ENCODE measurements around the gene TCN1.
"Not testable (repeated sequence)": the region's sequence is repeated elsewhere in the genome, so short reads cannot be mapped to it uniquely, and the experiment has no call there.

The TCN1 gene

DNA sequence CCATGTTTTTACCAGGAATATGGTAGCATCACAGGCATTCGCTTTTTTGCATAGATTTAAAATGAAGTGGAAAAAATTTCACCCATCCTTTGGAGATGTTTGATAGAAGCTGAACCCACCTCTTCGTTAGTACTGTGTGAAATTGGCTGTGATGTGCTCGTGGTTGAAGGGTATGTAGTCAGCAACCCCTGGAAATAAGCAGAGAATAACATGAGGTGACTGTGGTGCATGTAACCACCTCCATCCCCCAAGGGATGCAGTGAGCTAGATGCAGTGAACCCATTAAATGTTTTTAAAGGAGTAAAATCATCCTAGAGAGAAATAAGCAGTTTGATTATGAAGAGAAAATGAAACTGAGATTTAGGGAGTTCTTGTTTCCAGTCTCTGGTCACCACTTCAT lies 36.9 kb downstream of the TCN1 start:
- Histone ChIP-seq H3K9me3 (ENCODE audit: control insufficient read depth, low read depth, low read length) (no peaks in the 10 kb centered on the region), H3K4me3 (ENCODE audit: low read length) (no peak overlapping the region), H3K36me3 (ENCODE audit: control insufficient read depth, low read depth, low read length) (no peaks in the 10 kb centered on the region), H3K27me3 (ENCODE audit: control insufficient read depth, insufficient read depth, low read length) (no peaks in the 10 kb centered on the region), H3K27ac (ENCODE audit: low read length) (no peak overlapping the region), H3K9ac (ENCODE audit: low read length) (no peak overlapping the region), H3K4me1 (ENCODE audit: control insufficient read depth, low read depth, low read length) (no peaks in the 10 kb centered on the region)

DNA sequence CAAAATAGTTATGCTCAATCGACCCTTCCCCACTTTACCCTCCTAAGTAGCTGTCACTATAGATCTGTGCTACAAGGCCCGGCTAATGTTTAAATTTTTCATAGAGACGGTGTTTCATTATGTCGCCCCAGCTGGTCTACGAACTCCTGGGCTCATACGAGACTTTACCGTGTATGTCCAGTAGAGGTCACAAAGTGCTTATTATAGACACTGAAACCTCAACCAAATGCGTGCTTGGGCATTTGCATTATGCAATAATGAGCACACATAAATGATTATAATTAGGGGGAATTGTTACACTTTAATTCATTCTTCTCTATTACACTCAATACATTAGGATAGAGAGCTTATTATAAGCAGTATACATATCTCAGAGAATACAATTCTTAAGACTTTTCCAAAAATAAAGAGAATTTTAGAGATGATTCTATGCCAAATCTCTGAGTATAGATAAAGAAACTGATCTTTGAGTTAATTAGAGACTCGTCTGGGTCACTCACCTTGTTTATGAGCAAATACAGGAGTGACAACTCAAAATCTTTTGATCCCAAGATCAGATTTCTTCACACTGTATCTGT lies 43.2 kb downstream of the TCN1 start:
- H3K4me1 ChIP-seq (ENCODE audit: control insufficient read depth, low read depth, low read length): peaks cover 8% of the 10 kb centered on the region
- H3K9me3 ChIP-seq (ENCODE audit: control insufficient read depth, low read depth, low read length): no peaks in the 10 kb centered on the region
- H3K27me3 ChIP-seq (ENCODE audit: control insufficient read depth, insufficient read depth, low read length): no peaks in the 10 kb centered on the region
- H3K9ac ChIP-seq (ENCODE audit: low read length): no peak overlapping the region
- H3K4me3 ChIP-seq (ENCODE audit: low read length): no peak overlapping the region
- H3K27ac ChIP-seq (ENCODE audit: low read length): no peak overlapping the region
- H3K36me3 ChIP-seq (ENCODE audit: control insufficient read depth, low read depth, low read length): no peaks in the 10 kb centered on the region

DNA sequence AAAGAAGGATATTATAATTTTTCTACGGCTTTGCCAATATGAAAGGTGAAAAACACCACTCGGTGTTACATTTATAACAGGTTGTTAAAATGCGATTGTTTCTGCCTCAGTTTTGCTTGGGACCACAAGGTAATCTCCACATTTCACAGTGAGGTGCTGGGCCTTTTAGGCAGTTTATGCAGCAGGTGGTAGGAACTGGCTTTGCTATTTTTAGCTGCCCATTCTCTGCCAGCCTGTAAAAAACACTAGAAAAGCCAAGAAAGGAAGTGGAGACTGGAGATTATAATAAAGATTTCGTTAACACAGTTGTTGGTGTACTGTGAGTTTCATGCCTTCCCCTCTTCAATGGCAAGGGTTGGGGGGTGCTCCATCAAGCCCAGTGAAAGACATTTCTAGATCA lies 47.7 kb downstream of the TCN1 start:
- Histone ChIP-seq H3K4me1 (ENCODE audit: control insufficient read depth, low read depth, low read length) (peaks cover 36% of the 10 kb centered on the region), H3K27me3 (ENCODE audit: control insufficient read depth, insufficient read depth, low read length) (no peaks in the 10 kb centered on the region), H3K9ac (ENCODE audit: low read length) (no peak overlapping the region), H3K27ac (ENCODE audit: low read length) (no peak overlapping the region), H3K4me3 (ENCODE audit: low read length) (no peak overlapping the region), H3K9me3 (ENCODE audit: control insufficient read depth, low read depth, low read length) (no peaks in the 10 kb centered on the region), H3K36me3 (ENCODE audit: control insufficient read depth, low read depth, low read length) (no peaks in the 10 kb centered on the region)

DNA sequence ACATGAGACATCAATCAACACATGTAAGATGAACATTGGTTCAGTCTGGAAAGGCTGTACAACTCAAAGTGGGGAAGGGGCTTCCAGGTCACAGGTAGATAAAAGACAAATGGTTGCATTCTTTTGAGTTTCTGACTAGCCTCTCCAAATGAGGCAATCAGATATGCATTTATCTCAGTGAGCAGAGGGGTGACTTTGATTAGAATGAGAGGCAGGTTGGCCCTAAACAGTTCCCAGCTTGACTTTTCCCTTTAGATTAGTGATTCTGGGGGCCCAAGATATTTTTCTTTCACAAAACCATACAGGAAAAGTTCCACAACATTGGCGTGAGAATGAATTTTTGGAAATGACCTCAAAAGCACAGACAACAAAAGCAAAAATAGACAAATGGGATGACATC lies 49.9 kb downstream of the TCN1 start:
- H3K9me3 ChIP-seq (ENCODE audit: control insufficient read depth, low read depth, low read length); H3K27me3 ChIP-seq (ENCODE audit: control insufficient read depth, insufficient read depth, low read length); H3K36me3 ChIP-seq (ENCODE audit: control insufficient read depth, low read depth, low read length): not testable (repeated sequence)
- Histone ChIP-seq H3K27ac (ENCODE audit: low read length) (peak overlapping the region; percentile 96), H3K4me1 (ENCODE audit: control insufficient read depth, low read depth, low read length) (peaks cover 36% of the 10 kb centered on the region), H3K4me3 (ENCODE audit: low read length) (peak overlapping the region; percentile 64), H3K9ac (ENCODE audit: low read length) (peak overlapping the region; percentile 66)

DNA sequence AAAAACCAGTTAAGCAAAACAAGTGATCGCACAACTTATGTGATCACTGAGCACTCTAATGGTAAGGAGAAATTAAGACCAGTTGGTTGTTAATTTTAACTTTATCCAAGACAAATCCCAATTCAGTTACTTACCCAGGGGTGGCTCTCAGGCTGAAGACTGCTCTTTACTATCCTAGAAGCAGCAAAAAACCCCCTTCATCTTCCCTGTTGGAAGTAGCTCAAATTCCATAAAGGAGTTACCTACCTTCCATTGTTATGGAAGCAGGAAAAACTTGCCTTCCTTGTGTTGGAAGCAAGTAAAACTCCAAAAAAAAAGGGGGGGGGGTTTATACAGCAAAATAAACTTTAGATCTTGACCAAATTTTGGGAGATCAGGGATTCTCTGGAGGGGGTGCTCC lies 50.5 kb downstream of the TCN1 start:
- Histone ChIP-seq H3K27ac (ENCODE audit: low read length) (peak overlapping the region; percentile 96), H3K4me3 (ENCODE audit: low read length) (peak overlapping the region; percentile 64), H3K9me3 (ENCODE audit: control insufficient read depth, low read depth, low read length) (no peaks in the 10 kb centered on the region), H3K27me3 (ENCODE audit: control insufficient read depth, insufficient read depth, low read length) (no peaks in the 10 kb centered on the region), H3K9ac (ENCODE audit: low read length) (peak overlapping the region; percentile 66), H3K4me1 (ENCODE audit: control insufficient read depth, low read depth, low read length) (peaks cover 42% of the 10 kb centered on the region), H3K36me3 (ENCODE audit: control insufficient read depth, low read depth, low read length) (no peaks in the 10 kb centered on the region)

DNA sequence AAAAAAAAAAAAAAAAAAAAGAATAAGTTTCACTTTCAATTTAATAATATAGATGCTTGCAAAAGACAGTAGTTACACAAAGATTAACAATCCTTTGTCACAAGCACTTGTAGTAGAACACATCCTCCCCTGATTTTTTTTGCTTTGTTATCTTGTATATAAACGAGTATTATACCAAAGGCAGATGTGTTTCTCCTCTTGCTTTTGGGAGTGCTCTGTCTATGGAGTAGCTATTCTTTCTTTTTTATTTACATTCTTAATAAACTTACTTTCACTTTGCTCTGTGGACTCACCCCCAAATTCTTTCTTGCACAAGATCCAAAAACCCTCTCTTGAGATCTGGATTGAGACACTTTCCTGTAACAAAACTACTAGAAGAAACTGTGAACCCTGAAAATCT lies 52.3 kb downstream of the TCN1 start:
- Histone ChIP-seq H3K36me3 (ENCODE audit: control insufficient read depth, low read depth, low read length) (no peaks in the 10 kb centered on the region), H3K9ac (ENCODE audit: low read length) (peak overlapping the region; percentile 66), H3K27ac (ENCODE audit: low read length) (no peak overlapping the region), H3K4me1 (ENCODE audit: control insufficient read depth, low read depth, low read length) (peaks cover 42% of the 10 kb centered on the region), H3K27me3 (ENCODE audit: control insufficient read depth, insufficient read depth, low read length) (no peaks in the 10 kb centered on the region), H3K4me3 (ENCODE audit: low read length) (peak overlapping the region; percentile 64), H3K9me3 (ENCODE audit: control insufficient read depth, low read depth, low read length) (no peaks in the 10 kb centered on the region)

DNA sequence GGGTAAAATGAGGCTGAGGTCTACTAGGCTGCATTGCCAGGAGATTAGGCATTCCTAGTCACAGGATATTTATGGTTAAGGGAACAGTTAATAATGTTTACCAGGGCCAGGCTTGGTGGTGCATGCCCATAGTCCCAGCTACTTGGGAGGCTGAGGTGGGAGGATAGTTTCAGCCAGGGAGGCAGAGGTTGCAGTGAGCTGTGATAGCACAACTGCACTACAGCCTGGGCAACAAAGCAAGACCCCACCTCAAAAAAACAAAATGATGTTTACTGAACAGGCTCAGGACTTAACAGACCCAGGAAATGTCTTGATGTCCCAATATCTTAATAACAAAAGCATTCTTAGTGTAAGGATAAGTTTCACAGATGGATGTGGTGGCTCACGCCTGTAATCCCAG lies 52.9 kb downstream of the TCN1 start:
- Histone ChIP-seq H3K9ac (ENCODE audit: low read length) (no peak overlapping the region), H3K27ac (ENCODE audit: low read length) (no peak overlapping the region), H3K4me3 (ENCODE audit: low read length) (no peak overlapping the region), H3K36me3 (ENCODE audit: control insufficient read depth, low read depth, low read length) (peaks cover 5% of the 10 kb centered on the region), H3K4me1 (ENCODE audit: control insufficient read depth, low read depth, low read length) (peaks cover 36% of the 10 kb centered on the region), H3K9me3 (ENCODE audit: control insufficient read depth, low read depth, low read length) (no peaks in the 10 kb centered on the region), H3K27me3 (ENCODE audit: control insufficient read depth, insufficient read depth, low read length) (no peaks in the 10 kb centered on the region)

DNA sequence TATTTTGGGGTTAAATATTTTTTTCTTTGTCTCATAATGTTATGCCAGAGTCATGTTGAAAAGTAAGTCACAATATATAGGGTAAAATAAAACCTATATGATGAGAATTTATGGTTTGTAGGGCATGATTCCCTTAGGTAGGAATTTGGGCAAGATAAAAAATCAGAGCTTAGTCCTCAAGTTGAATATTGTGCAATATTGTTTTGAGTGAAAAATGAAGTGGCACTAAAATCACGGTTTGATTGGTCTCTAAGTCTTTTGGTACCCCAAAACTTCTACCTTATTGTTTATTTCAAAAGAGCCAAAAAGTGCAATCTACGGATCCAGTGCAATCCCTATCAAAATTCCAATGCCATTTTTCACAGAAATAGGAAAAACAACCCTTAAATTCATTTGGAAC lies 54.1 kb downstream of the TCN1 start:
- no peaks in the 10 kb centered on the region for H3K27me3 ChIP-seq (ENCODE audit: control insufficient read depth, insufficient read depth, low read length)
- H3K4me3 ChIP-seq (ENCODE audit: low read length): no peak overlapping the region
- peaks cover 32% of the 10 kb centered on the region for H3K4me1 ChIP-seq (ENCODE audit: control insufficient read depth, low read depth, low read length)
- H3K36me3 ChIP-seq (ENCODE audit: control insufficient read depth, low read depth, low read length): peaks cover 16% of the 10 kb centered on the region
- H3K9me3 ChIP-seq (ENCODE audit: control insufficient read depth, low read depth, low read length): no peaks in the 10 kb centered on the region
- H3K9ac ChIP-seq (ENCODE audit: low read length): no peak overlapping the region
- H3K27ac ChIP-seq (ENCODE audit: low read length): no peak overlapping the region

DNA sequence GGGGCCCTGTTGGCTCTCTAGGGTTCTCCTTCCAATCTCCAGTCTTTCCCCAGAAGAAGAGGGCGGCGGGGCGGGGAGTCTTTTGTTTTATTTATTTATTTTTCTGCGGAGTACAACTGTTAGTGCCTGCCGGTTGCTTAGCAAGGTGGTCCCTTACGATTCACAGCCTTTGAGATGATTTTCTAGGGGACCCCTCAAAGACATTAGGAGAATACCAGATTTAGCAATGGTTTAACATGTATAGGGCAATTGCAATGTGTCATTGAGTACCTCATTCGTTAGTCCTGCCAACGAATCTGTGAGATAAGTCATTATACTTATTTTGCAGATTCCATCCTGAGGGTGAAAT lies 55.4 kb downstream of the TCN1 start:
- H3K9ac ChIP-seq (ENCODE audit: low read length): peak overlapping the region; percentile 92
- H3K27ac ChIP-seq (ENCODE audit: low read length): no peak overlapping the region
- H3K4me1 ChIP-seq (ENCODE audit: control insufficient read depth, low read depth, low read length): peaks cover 18% of the 10 kb centered on the region
- peaks cover 29% of the 10 kb centered on the region for H3K36me3 ChIP-seq (ENCODE audit: control insufficient read depth, low read depth, low read length)
- H3K27me3 ChIP-seq (ENCODE audit: control insufficient read depth, insufficient read depth, low read length): no peaks in the 10 kb centered on the region
- no peaks in the 10 kb centered on the region for H3K9me3 ChIP-seq (ENCODE audit: control insufficient read depth, low read depth, low read length)
- H3K4me3 ChIP-seq (ENCODE audit: low read length): peak overlapping the region; percentile 85

DNA sequence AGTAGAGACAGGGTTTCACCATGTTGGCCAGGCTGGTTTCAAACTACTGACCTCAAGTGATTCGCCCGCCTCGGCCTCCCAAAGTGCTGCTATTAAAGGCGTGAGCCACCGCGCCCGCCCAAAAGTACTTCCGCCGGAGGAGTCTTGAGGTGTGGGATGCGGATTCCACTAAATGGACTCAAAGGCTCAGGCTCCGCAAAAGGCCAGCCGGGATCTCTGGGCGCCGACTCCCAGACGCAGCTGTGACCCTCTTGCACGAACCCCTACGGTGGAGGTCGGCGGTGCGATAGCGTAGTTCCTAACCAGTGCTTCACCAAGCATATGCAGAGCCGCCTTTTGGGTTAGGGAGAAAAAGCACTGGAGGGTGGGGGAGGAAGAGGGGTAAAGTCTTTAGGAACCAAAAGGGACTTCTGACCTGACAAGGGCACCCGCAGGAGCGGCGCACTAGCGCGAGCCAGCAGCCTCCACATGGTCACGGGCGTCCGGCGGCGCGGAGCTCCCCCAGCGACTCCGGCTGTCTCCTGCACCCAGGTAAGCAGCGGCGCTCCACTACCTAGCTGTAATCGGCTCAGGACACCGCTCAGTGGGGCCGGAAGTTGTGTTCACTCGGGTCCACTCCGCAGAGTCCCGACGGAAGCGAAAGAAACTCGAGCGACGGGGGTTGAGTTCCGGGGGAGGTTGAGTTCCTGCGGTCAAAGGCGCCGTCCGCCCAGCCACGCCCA lies 55.9 kb downstream of the TCN1 start, which contains the start of gene MRPL16:
Gene MRPL16, minus strand, starts transcription at position 590 of the 722 bp plus-strand sequence. Its CDS starts 120 bp downstream, at position 470.
- Histone ChIP-seq H3K27me3 (ENCODE audit: control insufficient read depth, insufficient read depth, low read length) (no peaks in the 10 kb centered on the region), H3K9me3 (ENCODE audit: control insufficient read depth, low read depth, low read length) (no peaks in the 10 kb centered on the region), H3K4me1 (ENCODE audit: control insufficient read depth, low read depth, low read length) (peaks cover 18% of the 10 kb centered on the region), H3K27ac (ENCODE audit: low read length) (peak within 1 kb of the TSS; percentile 84), H3K36me3 (ENCODE audit: control insufficient read depth, low read depth, low read length) (peaks cover 34% of the 10 kb centered on the region), H3K4me3 (ENCODE audit: low read length) (peak within 1 kb of the TSS; percentile 85), H3K9ac (ENCODE audit: low read length) (peak within 1 kb of the TSS; percentile 92)

DNA sequence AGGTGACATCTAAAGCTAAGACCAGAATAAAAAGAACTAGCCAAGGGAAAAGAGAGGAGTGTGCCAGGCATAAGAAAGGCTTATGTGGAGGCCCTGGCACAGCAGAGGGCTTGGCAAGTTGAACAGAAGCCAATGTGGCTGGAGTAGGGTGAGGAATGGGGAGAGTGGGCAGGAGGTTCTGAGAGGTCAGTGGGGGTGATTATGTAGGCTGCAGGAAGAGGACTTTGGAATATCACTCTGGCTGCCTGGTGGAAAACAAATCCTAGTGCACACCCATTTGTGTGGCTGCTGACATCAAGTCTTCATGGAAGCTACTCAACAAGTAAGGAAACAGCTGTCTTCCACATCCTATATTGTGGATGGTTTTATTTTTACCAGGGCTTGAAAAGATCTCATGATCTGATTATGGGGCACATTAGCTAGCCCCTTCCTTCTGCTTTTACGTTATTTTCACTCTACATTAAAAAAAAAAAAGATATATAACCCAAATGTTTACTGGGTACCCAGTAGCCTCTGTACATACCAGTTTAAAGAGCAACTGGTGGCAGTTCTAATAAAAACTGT lies 59.2 kb downstream of the TCN1 start:
- H3K4me3 ChIP-seq (ENCODE audit: low read length): no peak overlapping the region
- H3K36me3 ChIP-seq (ENCODE audit: control insufficient read depth, low read depth, low read length): peaks cover 49% of the 10 kb centered on the region
- no peak overlapping the region for H3K9ac ChIP-seq (ENCODE audit: low read length)
- H3K9me3 ChIP-seq (ENCODE audit: control insufficient read depth, low read depth, low read length): no peaks in the 10 kb centered on the region
- H3K27ac ChIP-seq (ENCODE audit: low read length): no peak overlapping the region
- no peaks in the 10 kb centered on the region for H3K27me3 ChIP-seq (ENCODE audit: control insufficient read depth, insufficient read depth, low read length)
- H3K4me1 ChIP-seq (ENCODE audit: control insufficient read depth, low read depth, low read length): peaks cover 6% of the 10 kb centered on the region

DNA sequence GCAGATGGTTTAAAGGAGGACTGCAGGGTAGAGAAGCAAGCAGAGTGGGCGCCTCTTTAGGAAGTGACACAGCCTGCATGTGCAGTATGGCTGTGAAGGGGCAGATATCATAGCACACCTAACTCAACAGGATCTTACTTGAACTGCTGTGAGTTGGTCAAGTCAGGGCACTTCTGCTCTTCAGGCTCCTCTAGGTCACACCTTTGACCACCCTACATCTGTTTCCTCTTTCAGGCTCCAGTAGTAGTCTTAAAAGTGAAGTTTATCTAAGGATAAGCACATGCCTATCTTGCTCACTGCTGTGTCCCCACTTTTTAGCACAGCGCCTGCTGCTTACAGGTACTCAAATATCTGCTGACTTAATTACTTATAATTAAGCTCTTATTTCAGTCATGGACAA lies 62.2 kb downstream of the TCN1 start:
- Histone ChIP-seq H3K9ac (ENCODE audit: low read length) (no peak overlapping the region), H3K36me3 (ENCODE audit: control insufficient read depth, low read depth, low read length) (peaks cover 59% of the 10 kb centered on the region), H3K9me3 (ENCODE audit: control insufficient read depth, low read depth, low read length) (no peaks in the 10 kb centered on the region), H3K4me3 (ENCODE audit: low read length) (no peak overlapping the region), H3K27me3 (ENCODE audit: control insufficient read depth, insufficient read depth, low read length) (no peaks in the 10 kb centered on the region), H3K4me1 (ENCODE audit: control insufficient read depth, low read depth, low read length) (no peaks in the 10 kb centered on the region), H3K27ac (ENCODE audit: low read length) (no peak overlapping the region)
